ENCODE results near the gene NRG2.

Gene NRG2

GRCh38 chr5:139829471-139829870 is 213.6 kb downstream of the NRG2 start:
- H3K4me3 ChIP-seq (ENCODE audit: low read depth, low read length) = no peak overlapping the region
- TF ChIP-seq CTCF (IDR thresholded peaks at IDR 0.05; ENCODE audit: low read depth, low read length) = no peak

GRCh38 chr5:139828207-139828895 is 214.7 kb downstream of the NRG2 start:
- H3K4me3 ChIP-seq (ENCODE audit: low read depth, low read length) = no peak overlapping the region
- TF ChIP-seq CTCF (IDR thresholded peaks at IDR 0.05; ENCODE audit: low read depth, low read length) = no peak

- H3K4me3 ChIP-seq (ENCODE audit: low read depth, low read length) = no peak overlapping the region
- TF ChIP-seq CTCF (IDR thresholded peaks at IDR 0.05; ENCODE audit: low read depth, low read length) = no peak
Measured at GRCh38 chr5:139825690-139826089, 217.4 kb downstream of the NRG2 start.

- H3K4me3 ChIP-seq (ENCODE audit: low read depth, low read length) = no peak overlapping the region
- no peak for TF ChIP-seq CTCF (IDR thresholded peaks at IDR 0.05; ENCODE audit: low read depth, low read length)
Measured at GRCh38 chr5:139823757-139824355, 219.2 kb downstream of the NRG2 start.

- H3K4me3 ChIP-seq (ENCODE audit: low read depth, low read length) = no peak overlapping the region
- no peak for TF ChIP-seq CTCF (IDR thresholded peaks at IDR 0.05; ENCODE audit: low read depth, low read length)
Measured at GRCh38 chr5:139822553-139823425, 220.3 kb downstream of the NRG2 start.

GRCh38 chr5:139821806-139822552 is 221.1 kb downstream of the NRG2 start:
- no peak overlapping the region for H3K4me3 ChIP-seq (ENCODE audit: low read depth, low read length)
- no peak for TF ChIP-seq CTCF (IDR thresholded peaks at IDR 0.05; ENCODE audit: low read depth, low read length)
